Measurements from ENCODE around the gene KCNQ5. TPM values are rescaled to one million over a fixed set of nuclear protein-coding genes. Genes with fewer than 3 reads are reported as not detected.

KCNQ5 gene
- total RNA-seq, 1 experiment from 2014 or later = 0.07 TPM

GRCh38 chr6:72855471-72855870, 233.6 kb downstream of the KCNQ5 start:
- H3K27me3 Mint-ChIP-seq (ENCODE audit: low read depth) = no peaks in the 10 kb centered on the region
- Histone ChIP-seq H2BK5ac (ENCODE audit: insufficient read length, low read length) (no peak overlapping the region), H4K91ac (ENCODE audit: insufficient read length, low read depth, low read length) (no peak overlapping the region), H4K20me1 (ENCODE audit: control insufficient read depth, insufficient read depth, insufficient read length) (no peaks in the 10 kb centered on the region), H3K23ac (ENCODE audit: insufficient read length, low read depth, low read length) (no peak overlapping the region), H3K9ac (ENCODE audit: extremely low read depth, insufficient read length, low read length) (no peak overlapping the region), H3K56ac (ENCODE audit: insufficient read length, low read depth, low read length) (no peak overlapping the region), H3K9me3 (ENCODE audit: control insufficient read depth, low read depth, low read length) (no peaks in the 10 kb centered on the region), H3K18ac (ENCODE audit: insufficient read length, low read depth, low read length) (no peak overlapping the region), H3K27ac (ENCODE audit: insufficient read length, low read depth, low read length) (no peak overlapping the region), H3K23me2 (ENCODE audit: insufficient read length, low read depth, low read length, poor library complexity, severe bottlenecking) (no peaks in the 10 kb centered on the region), H2BK120ac (ENCODE audit: low read depth, low read length, poor library complexity, severe bottlenecking) (no peak overlapping the region), H3K4me1 (ENCODE audit: insufficient read depth, low read length) (peaks cover 2% of the 10 kb centered on the region), H2AK5ac (ENCODE audit: insufficient read length, low read length) (no peak overlapping the region), H3K4me2 (ENCODE audit: insufficient read depth, insufficient read length, low read length) (no peak overlapping the region), H2BK12ac (ENCODE audit: insufficient read length, low read depth, low read length) (no peak overlapping the region), H3K14ac (ENCODE audit: insufficient read depth, low read length) (no peak overlapping the region), H2BK20ac (ENCODE audit: low read depth, low read length, poor library complexity, severe bottlenecking) (no peak overlapping the region), H2BK15ac (ENCODE audit: low read depth, low read length) (no peak overlapping the region), H3K79me2 (ENCODE audit: insufficient read depth, low read length) (no peaks in the 10 kb centered on the region), H3K79me1 (ENCODE audit: insufficient read depth, low read depth, low read length, poor library complexity, severe bottlenecking) (no peaks in the 10 kb centered on the region), H2AFZ (ENCODE audit: low read length) (no peak overlapping the region), H3K4ac (ENCODE audit: low read depth, low read length) (no peak overlapping the region), H4K5ac (ENCODE audit: insufficient read length, low read depth, low read length) (no peak overlapping the region), H3K27me3 (ENCODE audit: insufficient read depth, low read length) (no peaks in the 10 kb centered on the region), H3T11ph (ENCODE audit: low read length) (no peak overlapping the region), H4K8ac (replicated peaks; ENCODE audit: insufficient read length, low read depth, low read length) (no peak overlapping the region)
- TF ChIP-seq CTCF (conservative IDR thresholded peaks at IDR 0.05) = no peak
- no peak overlapping the region for H3K27ac Mint-ChIP-seq
- no CpG with 5 or more reads among the region's 2 CpGs for WGBS (ENCODE audit: extremely low coverage, insufficient read length, low lambda C conversion rate)
- H3K4me1 Mint-ChIP-seq = 0 out of 4 replicates have a peak, but pooled peaks cover 0 to 2% of the 10 kb centered on the region in 2 experiments
- no peaks in the 10 kb centered on the region for H3K36me3 Mint-ChIP-seq (ENCODE audit: insufficient read depth in 1 of 3, low read depth in 3 of 3)
- no peaks in the 10 kb centered on the region for H3K9me3 Mint-ChIP-seq
- DNase-seq = no peak
- no peak overlapping the region for H3K4me3 Mint-ChIP-seq

Measured in H9 (cell line).